ENCODE data around the gene DNAL4. TPM values are rescaled to one million over a fixed set of nuclear protein-coding genes. Genes with fewer than 3 reads are reported as not detected.
A peak's percentile ranks its signal among the peaks of the same experiment; 100 is the strongest.

DNAL4 gene
- total and polyA plus RNA-seq, 2 of the 4 experiments (the other 2 are of a cell fraction), result 6.1 to 12.1 TPM

GRCh38 chr22:38751422-38752346 is 42.3 kb downstream of the DNAL4 start:
- peaks cover 4% of the 10 kb centered on the region; the same call in 1 of the 2 replicates for H4K20me1 ChIP-seq (ENCODE audit: insufficient read depth, low read length)

More at GRCh38 chr22:38751422-38752346, 42.3 kb downstream of the DNAL4 start:
- no peak overlapping the region for H3K27ac ChIP-seq (ENCODE audit: insufficient read depth, low read length)
- WGBS, 2 experiments (ENCODE audit: extremely low coverage in 2 of 2, insufficient read length in 1 of 2), result 66% methylated on average over 3 of the region's 24 CpGs; no CpG with 5 or more reads in 1 of the 2 experiments
- H2BK20ac ChIP-seq (ENCODE audit: low read depth, low read length), result no peak overlapping the region
- no peak overlapping the region for H4K5ac ChIP-seq (ENCODE audit: low read depth, low read length)
- H3K9ac ChIP-seq (ENCODE audit: low read depth, low read length), result no peak overlapping the region
- no peak overlapping the region for H3K23ac ChIP-seq (ENCODE audit: low read depth, low read length)
- H2BK5ac ChIP-seq (ENCODE audit: low read depth, low read length, poor library complexity, severe bottlenecking), result no peak overlapping the region
- no peak overlapping the region for H3K4me3 ChIP-seq (ENCODE audit: insufficient read depth, low read depth, low read length)
- peaks cover 45% of the 10 kb centered on the region for H3K36me3 ChIP-seq (ENCODE audit: control insufficient read depth, insufficient read depth, low read length)
- no peak overlapping the region for H3K4me2 ChIP-seq (ENCODE audit: low read depth, low read length)
- intact Hi-C loops (cut with micrococcal nuclease), result no loop called here
- H3K56ac ChIP-seq (ENCODE audit: extremely low read depth, insufficient read depth, low read length), result no peak overlapping the region
- no peak overlapping the region for H4K8ac ChIP-seq (ENCODE audit: low read depth in 2 of 2, low read length in 2 of 2)
- H2BK120ac ChIP-seq (ENCODE audit: low read depth, low read length), result no peak overlapping the region
- peaks cover 17 to 59% of the 10 kb centered on the region in 2 experiments for H3K79me1 ChIP-seq (ENCODE audit: low read depth in 1 of 2, low read length in 2 of 2)
- H4K91ac ChIP-seq (ENCODE audit: insufficient read depth, low read depth, low read length), result no peak overlapping the region
- H2AK9ac ChIP-seq (replicated peaks; ENCODE audit: low read depth, low read length, poor library complexity), result peak overlapping the region; percentile 34
- H3K9me1 ChIP-seq (ENCODE audit: insufficient read depth, low read length), result peaks cover 8% of the 10 kb centered on the region
- POLR2A ChIA-PET (ENCODE audit: unreplicated experiment), result no interaction called here
- dilution Hi-C loops (cut with HindIII; ENCODE audit: low sequenced_read_pairs, unreplicated experiment), result no loop called here
- DNase-seq (no peak), ATAC-seq (ENCODE audit: low read depth) (no peak)
- H2AFZ ChIP-seq (replicated peaks; ENCODE audit: low read length, poor library complexity), result no peak overlapping the region
- H3K4ac ChIP-seq (ENCODE audit: low read depth, low read length), result no peak overlapping the region
- TF ChIP-seq ELK1 (IDR thresholded peaks at IDR 0.05; ENCODE audit: borderline replicate concordance, low read depth, low read length) (no peak), FOS (IDR thresholded peaks at IDR 0.05; ENCODE audit: low read depth, low read length) (no peak), POLR2A (IDR thresholded peaks at IDR 0.05; ENCODE audit: low read depth, low read length) (no peak), RAD21 (IDR thresholded peaks at IDR 0.05; ENCODE audit: low read length) (no peak), CHD1 (IDR thresholded peaks at IDR 0.05; ENCODE audit: low read depth, low read length) (no peak), NFE2L2 (IDR thresholded peaks at IDR 0.05; ENCODE audit: low read depth, low read length) (no peak), CTCF (conservative IDR thresholded peaks at IDR 0.05; ENCODE audit: low read depth, low read length) (no peak), MAZ (IDR thresholded peaks at IDR 0.05; ENCODE audit: borderline replicate concordance, low read depth, low read length) (no peak), MAFK (IDR thresholded peaks at IDR 0.05; ENCODE audit: low read depth, low read length) (no peak)
- TF ChIP-seq, protein P1, sequence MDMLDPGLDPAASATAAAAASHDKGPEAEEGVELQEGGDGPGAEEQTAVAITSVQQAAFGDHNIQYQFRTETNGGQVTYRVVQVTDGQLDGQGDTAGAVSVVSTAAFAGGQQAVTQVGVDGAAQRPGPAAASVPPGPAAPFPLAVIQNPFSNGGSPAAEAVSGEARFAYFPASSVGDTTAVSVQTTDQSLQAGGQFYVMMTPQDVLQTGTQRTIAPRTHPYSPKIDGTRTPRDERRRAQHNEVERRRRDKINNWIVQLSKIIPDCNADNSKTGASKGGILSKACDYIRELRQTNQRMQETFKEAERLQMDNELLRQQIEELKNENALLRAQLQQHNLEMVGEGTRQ (IDR thresholded peaks at IDR 0.05; ENCODE audit: low read depth, low read length), result no peak
- H2AK5ac ChIP-seq (ENCODE audit: low read depth, low read length), result no peak overlapping the region
- H3K9me3 ChIP-seq (ENCODE audit: control insufficient read depth, insufficient read depth, low read length), result no peaks in the 10 kb centered on the region
- CTCF ChIA-PET, result interaction anchor here (0.5 kb wide), 1 partner anchor 256 kb away, joined by 4 read pairs; no protein-coding TSS in a partner anchor
- H3K27me3 ChIP-seq (ENCODE audit: control insufficient read depth, insufficient read depth, low read length), result no peaks in the 10 kb centered on the region
- H3K14ac ChIP-seq (replicated peaks; ENCODE audit: low read depth, low read length), result no peak overlapping the region
- H3K18ac ChIP-seq (ENCODE audit: low read depth, low read length), result no peak overlapping the region
- H2BK15ac ChIP-seq (ENCODE audit: low read depth, low read length), result no peak overlapping the region
- BruUV-seq (replicated peaks), result no TSS peak
- in situ Hi-C loops (cut with MboI; ENCODE audit: low sequenced_read_pairs), result no loop called here
- H3K4me1 ChIP-seq (ENCODE audit: control insufficient read depth, insufficient read depth, low read length), result peaks cover 11% of the 10 kb centered on the region
